Measurements from ENCODE around the gene SEMA6A.

The SEMA6A gene

DNA sequence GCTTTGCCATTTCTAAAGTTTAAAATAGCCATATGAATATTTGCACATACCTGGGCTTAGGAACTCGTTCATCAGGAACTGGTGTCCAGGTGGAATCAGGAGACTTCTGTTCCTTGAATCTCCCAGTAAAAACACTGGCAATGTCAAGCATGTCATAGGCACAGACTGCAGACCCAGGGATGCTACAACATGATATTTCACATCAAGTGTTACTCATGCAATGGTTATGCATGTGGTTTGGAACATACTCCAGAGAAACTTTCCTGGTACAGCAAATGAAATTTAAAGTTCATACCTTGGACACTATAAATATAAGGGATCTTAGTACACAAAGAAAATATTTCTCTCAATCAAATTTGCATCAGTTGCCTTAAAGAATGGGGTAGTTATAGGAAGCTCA is 92.2 kb downstream of the SEMA6A start:
- Mint-ChIP-seq H3K9me3 (peaks cover 2% of the 10 kb centered on the region), H3K27me3 (no peaks in the 10 kb centered on the region), H3K4me1 (no peaks in the 10 kb centered on the region), H3K27ac (no peak overlapping the region), H3K4me3 (no peak overlapping the region), H3K36me3 (peaks cover 20% of the 10 kb centered on the region)
- ATAC-seq, result no peak

GRCh38 chr5:116480894-116481510 is 93.6 kb downstream of the SEMA6A start:
- Mint-ChIP-seq H3K27ac (no peak overlapping the region), H3K9me3 (peaks cover 7% of the 10 kb centered on the region), H3K4me3 (no peak overlapping the region), H3K36me3 (peaks cover 34% of the 10 kb centered on the region), H3K27me3 (no peaks in the 10 kb centered on the region), H3K4me1 (no peaks in the 10 kb centered on the region)
- ATAC-seq, result no peak

DNA sequence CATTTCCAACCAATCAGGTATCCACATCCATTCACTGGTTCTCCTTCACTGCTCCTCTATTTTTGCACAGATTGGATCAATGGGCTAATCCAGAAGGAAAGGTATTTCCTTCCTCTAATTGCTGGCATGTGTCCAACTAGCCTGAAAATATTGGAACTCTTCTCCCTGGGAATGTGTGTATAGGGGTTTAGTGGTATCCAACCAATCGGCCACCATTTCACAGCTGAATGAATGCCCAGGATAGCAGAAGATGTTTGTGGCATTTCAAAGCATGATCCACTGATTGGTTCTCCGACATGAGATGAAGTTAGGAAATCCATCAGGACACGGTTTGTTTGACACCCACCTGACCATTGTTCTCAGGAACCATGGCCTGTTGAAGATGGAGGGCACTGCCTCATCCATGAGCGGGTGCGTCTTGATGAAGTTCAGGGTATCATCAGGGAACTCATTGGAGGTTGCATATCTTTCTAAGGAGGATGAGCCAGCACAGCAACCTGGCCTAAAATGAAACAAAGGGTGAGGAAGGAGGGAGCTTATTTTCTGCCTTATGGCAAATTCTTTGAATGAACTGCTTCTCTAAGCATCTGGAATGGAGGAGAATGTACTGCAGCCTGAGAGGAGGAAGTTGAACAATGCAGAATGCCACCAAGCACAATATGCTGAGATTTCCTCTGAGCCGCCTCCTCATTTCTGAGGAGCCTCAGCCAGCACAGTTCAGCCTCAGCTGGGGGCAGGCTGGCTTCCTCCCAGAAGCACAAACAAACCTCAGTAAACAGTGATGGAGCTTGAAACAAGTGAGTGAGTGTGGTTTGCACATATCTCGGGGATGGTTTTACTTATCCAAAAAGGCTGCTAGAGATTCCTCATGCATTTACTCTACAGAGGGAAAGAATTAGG is 94.6 kb downstream of the SEMA6A start:
- Mint-ChIP-seq H3K27ac (no peak overlapping the region), H3K4me1 (no peaks in the 10 kb centered on the region), H3K4me3 (no peak overlapping the region), H3K27me3 (no peaks in the 10 kb centered on the region), H3K36me3 (peaks cover 43% of the 10 kb centered on the region), H3K9me3 (peaks cover 7% of the 10 kb centered on the region)
- ATAC-seq, result no peak

DNA sequence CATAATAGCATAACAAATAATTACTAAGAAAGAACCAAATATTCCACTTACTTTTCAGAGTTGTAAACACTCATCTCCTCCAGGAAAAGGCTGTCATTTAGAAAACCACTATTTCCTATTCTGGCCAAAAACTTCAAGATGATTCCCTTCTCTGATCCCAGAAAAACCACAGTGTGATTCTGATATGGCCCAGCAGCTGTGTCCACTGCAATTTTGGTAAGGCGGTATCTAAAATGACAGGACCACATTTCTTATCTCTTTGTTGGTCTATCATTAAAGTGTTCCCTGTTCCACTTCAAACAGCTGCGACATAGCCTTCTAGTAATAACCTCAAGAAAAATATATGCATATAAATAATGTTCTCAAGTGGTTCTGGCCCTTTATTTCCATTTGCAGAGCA is 96.1 kb downstream of the SEMA6A start:
- Mint-ChIP-seq H3K36me3 (peaks cover 43% of the 10 kb centered on the region), H3K27ac (no peak overlapping the region), H3K4me1 (no peaks in the 10 kb centered on the region), H3K4me3 (no peak overlapping the region), H3K9me3 (peaks cover 7% of the 10 kb centered on the region), H3K27me3 (no peaks in the 10 kb centered on the region)
- no peak for ATAC-seq

- peaks cover 7% of the 10 kb centered on the region for H3K9me3 Mint-ChIP-seq
- peaks cover 44% of the 10 kb centered on the region for H3K36me3 Mint-ChIP-seq
- H3K27ac Mint-ChIP-seq, result no peak overlapping the region
- no peaks in the 10 kb centered on the region for H3K27me3 Mint-ChIP-seq
- H3K4me3 Mint-ChIP-seq, result no peak overlapping the region
- H3K4me1 Mint-ChIP-seq, result no peaks in the 10 kb centered on the region
- ATAC-seq, result no peak
These were observed 97.6 kb downstream of the SEMA6A start for GRCh38 chr5:116476897-116477537.

DNA sequence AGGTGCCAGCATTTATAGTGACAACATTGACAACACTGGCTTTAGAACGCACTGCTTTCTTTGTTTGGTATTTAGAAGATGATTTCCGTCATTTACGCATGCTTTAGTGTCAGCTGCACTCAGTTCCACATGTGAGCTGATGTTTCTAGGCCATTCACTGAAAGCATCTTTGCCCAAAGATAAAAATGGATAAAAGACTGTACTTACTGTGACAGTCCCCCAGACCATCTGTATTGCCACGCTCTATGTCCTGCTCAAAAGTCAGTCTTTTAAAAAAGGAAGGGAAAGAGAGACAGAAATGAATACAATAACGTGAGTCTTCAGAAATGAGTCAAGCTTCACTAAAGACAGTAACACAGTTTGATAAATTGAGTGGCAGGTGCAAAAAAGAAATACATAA is 99.3 kb downstream of the SEMA6A start:
- Mint-ChIP-seq H3K36me3 (peaks cover 55% of the 10 kb centered on the region), H3K27me3 (no peaks in the 10 kb centered on the region), H3K9me3 (peaks cover 7% of the 10 kb centered on the region), H3K27ac (no peak overlapping the region), H3K4me1 (no peaks in the 10 kb centered on the region), H3K4me3 (no peak overlapping the region)
- no peak for ATAC-seq

- no peak overlapping the region for H3K27ac Mint-ChIP-seq
- no peaks in the 10 kb centered on the region for H3K4me1 Mint-ChIP-seq
These were observed 100.9 kb downstream of the SEMA6A start for GRCh38 chr5:116473706-116474105.

DNA sequence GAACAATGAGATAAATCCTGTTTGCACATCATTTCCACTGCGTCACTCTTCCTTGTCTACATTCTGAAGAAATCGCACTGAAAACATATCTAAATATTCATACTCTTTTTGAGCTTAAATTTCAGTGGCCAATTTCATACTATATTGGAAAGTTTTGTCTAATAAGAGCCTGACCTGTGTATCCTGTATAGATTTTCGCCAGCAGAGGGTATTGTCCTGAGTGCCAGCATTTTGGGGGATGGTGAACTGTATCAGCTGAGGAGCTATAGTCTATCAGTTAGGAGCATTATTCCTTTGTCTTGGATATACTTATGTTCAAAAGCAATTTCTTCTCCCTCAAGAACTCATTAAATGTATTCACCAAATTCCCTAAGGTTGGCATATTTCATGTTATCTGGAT is 102.3 kb downstream of the SEMA6A start:
- H3K9me3 Mint-ChIP-seq, result peaks cover 4% of the 10 kb centered on the region
- no peak overlapping the region for H3K27ac Mint-ChIP-seq
- H3K27me3 Mint-ChIP-seq, result no peaks in the 10 kb centered on the region
- ATAC-seq, result no peak
- no peak overlapping the region for H3K4me3 Mint-ChIP-seq
- H3K36me3 Mint-ChIP-seq, result peaks cover 43% of the 10 kb centered on the region
- no peaks in the 10 kb centered on the region for H3K4me1 Mint-ChIP-seq

More at GRCh38 chr5:116473706-116474105, 100.9 kb downstream of the SEMA6A start:
- Mint-ChIP-seq H3K4me3 (no peak overlapping the region), H3K27me3 (no peaks in the 10 kb centered on the region), H3K9me3 (peaks cover 7% of the 10 kb centered on the region), H3K36me3 (peaks cover 48% of the 10 kb centered on the region)
- no peak for ATAC-seq

DNA sequence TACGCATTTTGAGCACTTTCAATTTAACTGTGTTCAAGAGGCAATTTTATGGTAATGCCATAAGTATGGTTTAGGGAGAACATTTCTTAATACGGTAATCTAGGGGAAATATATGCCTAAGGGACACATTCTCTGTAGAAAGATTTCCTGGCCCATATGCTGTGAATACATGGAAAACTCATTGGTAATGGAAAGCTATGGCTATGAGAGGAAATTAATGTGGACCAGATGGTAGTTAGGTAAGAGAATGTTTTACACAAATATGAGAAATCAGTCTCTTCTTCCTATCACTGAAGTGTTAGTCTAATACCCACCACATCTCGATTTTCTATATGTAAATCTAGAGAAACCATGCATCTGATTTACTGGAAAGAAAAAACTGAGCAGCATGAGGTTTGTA is 105.0 kb downstream of the SEMA6A start:
- no peaks in the 10 kb centered on the region for H3K9me3 Mint-ChIP-seq
- H3K27ac Mint-ChIP-seq, result no peak overlapping the region
- no peaks in the 10 kb centered on the region for H3K4me1 Mint-ChIP-seq
- H3K4me3 Mint-ChIP-seq, result no peak overlapping the region
- H3K36me3 Mint-ChIP-seq, result peaks cover 44% of the 10 kb centered on the region
- no peaks in the 10 kb centered on the region for H3K27me3 Mint-ChIP-seq
- ATAC-seq, result no peak

DNA sequence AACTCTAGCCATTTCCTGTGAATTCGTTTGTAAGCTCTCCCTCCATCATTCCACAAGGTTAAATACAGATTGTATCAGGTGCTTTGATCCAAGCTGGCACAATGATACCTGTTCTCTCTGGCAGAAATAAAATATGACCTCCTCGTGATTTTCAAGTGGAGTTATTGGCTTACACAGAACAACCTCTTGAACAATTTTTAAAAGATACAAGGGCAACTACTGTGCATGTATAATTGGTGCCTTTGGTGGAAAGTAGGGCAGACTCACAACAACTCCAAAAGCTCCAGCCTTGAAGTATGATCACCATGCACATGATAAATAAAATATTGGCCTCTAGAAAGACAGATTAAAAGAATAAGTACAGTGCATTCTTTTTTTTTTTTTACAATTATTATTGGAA is 106.0 kb downstream of the SEMA6A start:
- Mint-ChIP-seq H3K4me3 (no peak overlapping the region), H3K27ac (no peak overlapping the region), H3K27me3 (no peaks in the 10 kb centered on the region), H3K9me3 (peaks cover 2% of the 10 kb centered on the region), H3K36me3 (peaks cover 52% of the 10 kb centered on the region), H3K4me1 (no peaks in the 10 kb centered on the region)
- ATAC-seq, result no peak

GRCh38 chr5:116467465-116467843 is 107.2 kb downstream of the SEMA6A start:
- H3K4me1 Mint-ChIP-seq, result no peaks in the 10 kb centered on the region
- peaks cover 52% of the 10 kb centered on the region for H3K36me3 Mint-ChIP-seq
- no peak for ATAC-seq
- no peak overlapping the region for H3K4me3 Mint-ChIP-seq
- peaks cover 2% of the 10 kb centered on the region for H3K9me3 Mint-ChIP-seq
- no peak overlapping the region for H3K27ac Mint-ChIP-seq
- no peaks in the 10 kb centered on the region for H3K27me3 Mint-ChIP-seq

DNA sequence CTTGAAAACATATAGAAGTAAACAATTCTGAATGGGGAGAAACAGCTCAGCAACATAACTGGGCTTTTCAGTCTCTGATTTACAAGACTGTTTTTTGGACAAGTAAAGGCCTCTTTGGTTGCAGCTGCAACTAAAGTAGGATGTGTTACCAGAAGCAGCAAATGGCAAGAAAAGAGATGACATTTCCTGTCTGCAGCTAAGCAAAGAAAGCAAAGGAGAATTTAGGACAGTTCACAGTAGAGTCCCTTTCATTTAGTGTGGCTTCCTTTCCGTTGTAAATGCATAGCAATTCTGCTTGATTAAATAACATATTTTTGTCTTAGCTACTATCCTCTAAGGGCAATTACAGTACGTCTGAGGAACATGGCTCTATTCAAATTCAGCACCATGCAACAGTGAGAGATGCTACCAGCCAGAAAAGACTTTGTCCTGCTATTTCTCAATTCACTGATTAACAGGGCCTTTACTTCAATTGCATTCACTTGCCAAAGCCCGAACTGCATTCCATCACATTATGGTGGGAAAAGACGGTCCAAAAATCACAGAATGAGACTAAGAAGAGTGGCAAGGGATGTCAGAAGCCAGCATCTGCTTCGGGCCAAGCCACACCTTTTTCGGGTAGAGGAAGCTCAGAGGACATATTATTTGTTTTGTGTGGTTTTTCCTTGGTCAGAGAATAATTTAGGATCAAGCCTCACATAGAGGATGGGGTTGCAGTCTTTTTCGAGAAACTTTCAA is 107.7 kb downstream of the SEMA6A start:
- Mint-ChIP-seq H3K4me3 (no peak overlapping the region), H3K27me3 (no peaks in the 10 kb centered on the region), H3K36me3 (peaks cover 50% of the 10 kb centered on the region), H3K4me1 (no peaks in the 10 kb centered on the region), H3K9me3 (peaks cover 2% of the 10 kb centered on the region), H3K27ac (no peak overlapping the region)
- ATAC-seq, result no peak

DNA sequence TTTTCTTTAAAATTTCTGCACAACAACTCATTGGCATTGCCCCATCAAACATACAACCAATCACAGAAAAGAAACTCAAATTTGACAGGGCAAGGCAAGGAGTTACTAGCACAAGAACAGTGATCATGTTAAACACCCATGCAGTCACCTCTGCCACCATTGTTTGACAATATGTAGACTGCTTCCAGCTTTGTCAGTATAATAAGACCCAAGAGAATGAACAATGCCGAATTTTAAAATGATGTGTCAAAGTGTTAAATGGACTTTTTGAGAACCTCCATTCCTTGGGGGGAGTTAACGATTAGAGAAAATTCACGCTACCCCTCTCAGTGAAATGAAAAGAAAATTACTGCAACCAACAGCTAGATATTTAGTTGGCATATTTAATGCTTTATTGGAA is 109.2 kb downstream of the SEMA6A start:
- no peak for ATAC-seq
- peaks cover 44% of the 10 kb centered on the region for H3K36me3 Mint-ChIP-seq
- no peak overlapping the region for H3K27ac Mint-ChIP-seq
- H3K27me3 Mint-ChIP-seq, result no peaks in the 10 kb centered on the region
- peaks cover 2% of the 10 kb centered on the region for H3K9me3 Mint-ChIP-seq
- H3K4me1 Mint-ChIP-seq, result no peaks in the 10 kb centered on the region
- no peak overlapping the region for H3K4me3 Mint-ChIP-seq

- ATAC-seq, result no peak
- Mint-ChIP-seq H3K36me3 (peaks cover 48% of the 10 kb centered on the region), H3K27me3 (no peaks in the 10 kb centered on the region), H3K4me3 (no peak overlapping the region), H3K27ac (no peak overlapping the region), H3K4me1 (no peaks in the 10 kb centered on the region), H3K9me3 (peaks cover 2% of the 10 kb centered on the region)
These were observed 110.4 kb downstream of the SEMA6A start for GRCh38 chr5:116464144-116464708.

DNA sequence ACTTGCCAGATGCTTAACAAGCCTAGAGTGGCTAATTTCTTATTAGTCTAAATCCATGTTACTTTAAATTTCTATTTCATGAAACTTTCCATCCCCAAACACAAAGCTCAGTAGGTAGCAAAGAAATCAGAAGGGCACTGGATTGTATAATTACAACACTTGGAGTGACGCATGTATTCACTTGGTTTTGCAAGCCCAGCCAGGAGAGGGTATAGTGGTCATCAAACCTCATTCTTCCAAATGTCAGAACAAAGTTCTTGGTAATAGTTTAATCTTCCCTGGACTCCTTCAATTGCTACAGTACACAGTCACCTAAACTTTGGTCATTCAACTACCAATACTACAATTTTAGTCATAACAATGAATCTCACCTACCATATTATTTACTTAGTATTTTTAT is 112.1 kb downstream of the SEMA6A start:
- no peak for ATAC-seq

More for the DNA sequence above, 112.1 kb downstream of the SEMA6A start:
- Mint-ChIP-seq H3K4me3 (no peak overlapping the region), H3K9me3 (peaks cover 2% of the 10 kb centered on the region), H3K27ac (no peak overlapping the region), H3K4me1 (no peaks in the 10 kb centered on the region), H3K27me3 (no peaks in the 10 kb centered on the region), H3K36me3 (peaks cover 47% of the 10 kb centered on the region)

Measured in stimulated activated memory B cell treated with anti-CD40 and anti-IgM and Interleukin-4, amounts not matched to agents 10 μg/mL and 1 μg/mL and 100 μg/mL, for 72 hours (primary cell).